Suprapubic skin (tissue), 4 donors: Measurements from ENCODE around the gene PTPRN2. TPM values are rescaled to one million over a fixed set of nuclear protein-coding genes. Genes with fewer than 3 reads are reported as not detected.

Experiments
- DNase-seq, 2 donors: peaks; one replicate each; pipeline ENCODE4 v3.0.0-alpha.2; 2019; ENCODE audit warnings: low spot score in 2 of 2
- H3K27ac ChIP-seq: fragments of 200-600 bp; sonication (generic); one replicate; pipeline ENCODE4 v1.5.1; 2019
- H3K27me3 ChIP-seq: fragments of 200-600 bp; sonication (generic); one replicate; pipeline ENCODE4 v1.5.1; 2019
- H3K36me3 ChIP-seq: fragments of 200-600 bp; sonication (generic); one replicate; pipeline ENCODE4 v1.5.1; 2019
- H3K4me1 ChIP-seq: fragments of 200-600 bp; sonication (generic); one replicate; pipeline ENCODE4 v1.5.1; 2019
- H3K4me3 ChIP-seq: fragments of 200-600 bp; sonication (generic); one replicate; pipeline ENCODE4 v1.5.1; 2019; ENCODE audit warnings: mild to moderate bottlenecking
- H3K9me3 ChIP-seq: fragments of 200-600 bp; sonication (generic); one replicate; pipeline ENCODE4 v1.5.1; 2019
- EP300 ChIP-seq: sonication (generic); formaldehyde crosslinking; IDR thresholded peaks from one replicate; pipeline ENCODE4 v1.6.1; 2017; ENCODE audit warnings: antibody characterized with exemption
- POLR2A ChIP-seq, 2 donors: fragments of 450-650 bp; IDR thresholded peaks; one replicate each; pipeline ENCODE4 v1.6.1; 2017; ENCODE audit warnings: antibody characterized with exemption in 2 of 2, mild to moderate bottlenecking in 2 of 2, moderate library complexity in 2 of 2
- POLR2AphosphoS5 ChIP-seq, 3 donors: sonication (generic); formaldehyde crosslinking; IDR thresholded peaks; one replicate each; pipeline ENCODE4 v1.6.1; 2017; ENCODE audit warnings: antibody characterized with exemption in 3 of 3
- WGBS: methylation state at CpG from one replicate; pipeline ENCODE4 v1.1.5; 2018; 5-methylcytosine and 5-hydroxymethylcytosine counted together
- total RNA-seq, 4 donors: library from RNA; depleted of rRNA; stranded (reverse); fragments of >200 nt; gene quantifications; one replicate each; pipeline ENCODE4 v1.1.0, GENCODE V29; 2016
- TF ChIP-seq, protein P1 (sequence below), 2 donors: fragments of 200-600 bp in 1 of 2; fragments of 450-650 bp in 1 of 2; sonication (generic) in 1 of 2; IDR thresholded peaks; one replicate each; pipeline ENCODE4 v1.5.1; 2016 to 2019; ENCODE audit warnings: antibody characterized with exemption in 2 of 2, mild to moderate bottlenecking in 1 of 2, moderate library complexity in 1 of 2

Gene PTPRN2
- total RNA-seq, 4 donors from 2014 or later: 0.23 to 1.8 (median 1.3) TPM

DNA sequence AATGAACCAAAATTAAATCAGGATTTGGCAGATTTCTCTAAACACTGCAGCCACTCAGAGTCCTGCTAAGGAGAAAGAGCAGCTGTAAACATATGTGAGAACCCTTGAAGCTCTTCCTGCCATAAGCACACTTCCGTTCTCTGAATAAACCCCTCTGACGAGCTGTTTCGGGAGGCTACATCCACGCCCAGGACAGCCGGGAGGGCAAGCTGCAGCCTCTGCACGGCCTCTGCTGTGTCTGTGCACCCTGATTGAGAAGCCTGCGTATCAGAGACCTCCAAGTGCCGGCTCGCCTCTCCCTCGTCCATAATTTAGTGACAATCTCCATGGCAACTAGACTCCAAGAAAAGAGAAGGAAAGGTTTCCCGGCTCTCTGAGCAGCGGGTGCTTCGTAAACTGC, 114.4 kb downstream of the PTPRN2 start:
- H3K4me3 ChIP-seq: no peak overlapping the region
- peaks cover 17% of the 10 kb centered on the region for H3K27me3 ChIP-seq
- no peaks in the 10 kb centered on the region for H3K4me1 ChIP-seq
- H3K9me3 ChIP-seq: no peaks in the 10 kb centered on the region
- 34% methylated on average over 13 of the region's 13 CpGs for WGBS
- H3K27ac ChIP-seq: no peak overlapping the region
- TF ChIP-seq EP300: no peak
- TF ChIP-seq POLR2A (IDR thresholded peaks at IDR 0.05): no peak
- TF ChIP-seq, protein P1, sequence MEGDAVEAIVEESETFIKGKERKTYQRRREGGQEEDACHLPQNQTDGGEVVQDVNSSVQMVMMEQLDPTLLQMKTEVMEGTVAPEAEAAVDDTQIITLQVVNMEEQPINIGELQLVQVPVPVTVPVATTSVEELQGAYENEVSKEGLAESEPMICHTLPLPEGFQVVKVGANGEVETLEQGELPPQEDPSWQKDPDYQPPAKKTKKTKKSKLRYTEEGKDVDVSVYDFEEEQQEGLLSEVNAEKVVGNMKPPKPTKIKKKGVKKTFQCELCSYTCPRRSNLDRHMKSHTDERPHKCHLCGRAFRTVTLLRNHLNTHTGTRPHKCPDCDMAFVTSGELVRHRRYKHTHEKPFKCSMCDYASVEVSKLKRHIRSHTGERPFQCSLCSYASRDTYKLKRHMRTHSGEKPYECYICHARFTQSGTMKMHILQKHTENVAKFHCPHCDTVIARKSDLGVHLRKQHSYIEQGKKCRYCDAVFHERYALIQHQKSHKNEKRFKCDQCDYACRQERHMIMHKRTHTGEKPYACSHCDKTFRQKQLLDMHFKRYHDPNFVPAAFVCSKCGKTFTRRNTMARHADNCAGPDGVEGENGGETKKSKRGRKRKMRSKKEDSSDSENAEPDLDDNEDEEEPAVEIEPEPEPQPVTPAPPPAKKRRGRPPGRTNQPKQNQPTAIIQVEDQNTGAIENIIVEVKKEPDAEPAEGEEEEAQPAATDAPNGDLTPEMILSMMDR (IDR thresholded peaks at IDR 0.05): no peak
- TF ChIP-seq POLR2AphosphoS5 (IDR thresholded peaks at IDR 0.05): no peak
- no peaks in the 10 kb centered on the region for H3K36me3 ChIP-seq
- DNase-seq: no peak

DNA sequence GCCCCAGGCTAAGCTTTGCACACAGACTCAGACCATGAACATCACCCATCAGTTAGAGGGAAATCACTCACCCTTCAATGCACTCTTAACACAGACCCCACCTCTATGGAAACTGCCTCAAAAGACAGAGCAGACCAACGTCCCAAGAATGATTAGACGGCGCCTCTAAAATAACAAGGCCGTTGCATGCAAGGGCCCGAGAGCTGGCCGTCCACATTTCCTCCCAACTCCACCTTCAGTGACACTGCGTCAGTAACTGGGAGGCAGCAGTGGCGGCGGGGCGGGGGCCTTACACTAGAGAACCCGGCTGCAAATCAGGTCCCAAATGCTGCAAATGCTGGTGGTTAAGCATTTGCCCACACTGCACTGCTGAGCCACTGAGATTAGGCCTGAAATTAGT, 115.0 kb downstream of the PTPRN2 start:
- Histone ChIP-seq H3K9me3 (no peaks in the 10 kb centered on the region), H3K27me3 (peaks cover 17% of the 10 kb centered on the region), H3K36me3 (no peaks in the 10 kb centered on the region), H3K27ac (no peak overlapping the region), H3K4me1 (no peaks in the 10 kb centered on the region), H3K4me3 (no peak overlapping the region)
- WGBS: 82% methylated on average over 11 of the region's 11 CpGs
- no peak for DNase-seq
- TF ChIP-seq POLR2A (IDR thresholded peaks at IDR 0.05): no peak
- no peak for TF ChIP-seq EP300
- TF ChIP-seq, protein P1 (IDR thresholded peaks at IDR 0.05): no peak
- TF ChIP-seq POLR2AphosphoS5 (IDR thresholded peaks at IDR 0.05): no peak

DNA sequence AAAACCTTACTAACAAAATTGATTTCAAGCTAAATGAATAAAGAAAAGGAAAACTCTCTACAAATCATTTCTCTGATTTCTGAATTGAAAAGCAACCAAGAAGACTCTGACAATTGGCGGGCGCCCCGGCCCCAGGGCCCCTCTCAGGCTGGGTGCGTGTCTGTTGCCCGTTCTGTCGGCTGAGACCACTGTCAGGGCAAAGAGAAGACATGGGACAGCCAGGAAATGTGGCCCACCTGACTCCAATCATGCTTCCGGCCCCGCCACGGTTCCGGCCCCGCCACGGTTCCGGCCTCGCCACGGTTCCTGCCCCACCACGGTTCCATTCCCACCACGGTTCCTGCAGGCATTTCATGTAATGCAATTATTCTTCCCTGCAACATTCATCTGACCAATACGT, 115.9 kb downstream of the PTPRN2 start:
- Histone ChIP-seq H3K4me3 (no peak overlapping the region), H3K4me1 (no peaks in the 10 kb centered on the region), H3K9me3 (no peaks in the 10 kb centered on the region), H3K36me3 (no peaks in the 10 kb centered on the region), H3K27me3 (peaks cover 22% of the 10 kb centered on the region), H3K27ac (no peak overlapping the region)
- WGBS: 94% methylated on average over 18 of the region's 18 CpGs
- no peak for DNase-seq
- no peak for TF ChIP-seq POLR2A (IDR thresholded peaks at IDR 0.05)
- TF ChIP-seq, protein P1 (IDR thresholded peaks at IDR 0.05): no peak

DNA sequence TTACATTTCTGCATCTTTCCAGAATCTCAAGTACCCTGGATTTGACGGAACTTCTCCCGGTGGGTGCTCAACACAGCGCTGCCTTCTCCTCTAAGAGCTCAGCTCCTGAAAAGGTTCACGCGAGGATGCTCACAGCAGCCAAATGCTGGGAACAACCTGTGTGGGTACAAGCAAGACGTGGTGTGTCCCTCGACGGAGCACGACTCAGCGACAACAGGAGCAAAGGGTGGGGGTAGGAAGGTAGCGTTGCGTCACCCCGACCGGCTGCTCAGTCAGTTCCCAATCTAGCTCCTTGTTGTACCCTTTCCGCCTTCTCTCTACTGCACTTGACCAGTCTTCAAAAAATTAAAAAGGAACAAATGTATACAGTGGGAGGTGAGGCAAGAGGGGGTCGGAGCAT, 117.3 kb downstream of the PTPRN2 start:
- TF ChIP-seq POLR2AphosphoS5 (IDR thresholded peaks at IDR 0.05): no peak
- TF ChIP-seq POLR2A (IDR thresholded peaks at IDR 0.05): no peak
- TF ChIP-seq EP300: no peak
- TF ChIP-seq, protein P1 (IDR thresholded peaks at IDR 0.05): no peak
- peaks cover 23% of the 10 kb centered on the region for H3K27me3 ChIP-seq
- no peaks in the 10 kb centered on the region for H3K36me3 ChIP-seq
- H3K4me1 ChIP-seq: no peaks in the 10 kb centered on the region
- no peaks in the 10 kb centered on the region for H3K9me3 ChIP-seq
- no peak overlapping the region for H3K27ac ChIP-seq
- WGBS: 86% methylated on average over 16 of the region's 16 CpGs
- H3K4me3 ChIP-seq: no peak overlapping the region
- DNase-seq: no peak

DNA sequence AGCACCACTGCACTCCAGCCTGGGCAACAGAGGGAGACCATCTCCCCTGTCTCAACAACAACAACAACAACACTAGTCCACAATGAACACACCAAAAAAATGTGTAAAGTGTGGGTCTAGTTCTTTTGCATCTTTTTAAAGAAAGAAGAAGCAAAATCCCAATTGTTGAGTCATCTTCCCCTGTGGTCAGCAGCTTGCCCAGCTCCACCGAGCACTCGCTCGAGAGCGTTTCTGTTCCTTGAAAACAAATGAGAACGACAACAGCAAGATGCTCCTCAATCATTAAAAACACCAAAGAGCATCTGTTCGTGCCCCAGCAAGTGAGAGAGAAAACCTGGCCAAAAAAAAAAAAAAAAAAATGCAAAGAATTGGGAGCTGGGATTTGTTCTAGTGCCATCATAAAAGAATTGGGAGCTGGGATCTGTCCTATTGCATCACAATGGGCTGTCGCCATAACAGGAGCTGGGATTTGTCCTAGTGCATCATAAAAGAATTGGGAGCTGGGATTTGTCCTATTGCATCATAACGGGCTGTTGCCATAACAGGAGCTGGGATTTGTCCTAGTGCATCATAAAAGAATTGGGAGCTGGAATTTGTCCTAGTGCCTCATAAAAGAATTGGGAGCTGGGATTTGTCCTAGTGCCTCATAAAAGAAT, 118.1 kb downstream of the PTPRN2 start:
- TF ChIP-seq, protein P1 (IDR thresholded peaks at IDR 0.05): no peak
- no peak for TF ChIP-seq POLR2A (IDR thresholded peaks at IDR 0.05)
- no peak for TF ChIP-seq EP300
- no peak for TF ChIP-seq POLR2AphosphoS5 (IDR thresholded peaks at IDR 0.05)
- no peak overlapping the region for H3K4me3 ChIP-seq
- no peaks in the 10 kb centered on the region for H3K9me3 ChIP-seq
- no peaks in the 10 kb centered on the region for H3K36me3 ChIP-seq
- no peaks in the 10 kb centered on the region for H3K4me1 ChIP-seq
- DNase-seq: no peak
- peaks cover 23% of the 10 kb centered on the region for H3K27me3 ChIP-seq
- 60% methylated on average over 8 of the region's 8 CpGs for WGBS
- H3K27ac ChIP-seq: no peak overlapping the region
